BLaER1 (cell line): ENCODE measurements around the gene TCP11.

ENCODE experiments used
- H3K27ac ChIP-seq: shearing (Covaris generic); formaldehyde crosslinking; 2 replicates; pipeline ENCODE4 v1.8.1; 2022
- H3K27me3 ChIP-seq: shearing (Covaris generic); formaldehyde crosslinking; 2 replicates; pipeline ENCODE4 v1.8.1; 2022
- H3K36me3 ChIP-seq: shearing (Covaris generic); formaldehyde crosslinking; 2 replicates; pipeline ENCODE4 v1.8.1; 2022
- H3K4me1 ChIP-seq: shearing (Covaris generic); formaldehyde crosslinking; 2 replicates; pipeline ENCODE4 v1.8.1; 2022
- H3K4me2 ChIP-seq: shearing (Covaris generic); formaldehyde crosslinking; 2 replicates; pipeline ENCODE4 v1.8.1; 2022
- H3K4me3 ChIP-seq: shearing (Covaris generic); formaldehyde crosslinking; 2 replicates; pipeline ENCODE4 v1.8.1; 2022
- H3K9ac ChIP-seq: shearing (Covaris generic); formaldehyde crosslinking; 2 replicates; pipeline ENCODE4 v1.8.1; 2022
- H3K9me3 ChIP-seq: shearing (Covaris generic); formaldehyde crosslinking; 2 replicates; pipeline ENCODE4 v1.8.1; 2022
- H4K20me1 ChIP-seq: shearing (Covaris generic); formaldehyde crosslinking; 2 replicates; pipeline ENCODE4 v1.8.1; 2022
- Cebpa-rat ChIP-seq: shearing (Covaris generic); IDR thresholded peaks from 2 replicates; pipeline ENCODE4 v1.8.1; 2022

Gene TCP11

GRCh38 chr6:35083507-35083906 is 57.6 kb downstream of the TCP11 start:
- no peak for TF ChIP-seq Cebpa-rat
- Histone ChIP-seq H3K4me2 (no peak overlapping the region), H4K20me1 (no peaks in the 10 kb centered on the region), H3K36me3 (peaks cover 86% of the 10 kb centered on the region), H3K9ac (no peak overlapping the region), H3K27ac (no peak overlapping the region), H3K4me1 (peaks cover 48% of the 10 kb centered on the region), H3K27me3 (no peaks in the 10 kb centered on the region), H3K9me3 (no peaks in the 10 kb centered on the region), H3K4me3 (no peak overlapping the region)

DNA sequence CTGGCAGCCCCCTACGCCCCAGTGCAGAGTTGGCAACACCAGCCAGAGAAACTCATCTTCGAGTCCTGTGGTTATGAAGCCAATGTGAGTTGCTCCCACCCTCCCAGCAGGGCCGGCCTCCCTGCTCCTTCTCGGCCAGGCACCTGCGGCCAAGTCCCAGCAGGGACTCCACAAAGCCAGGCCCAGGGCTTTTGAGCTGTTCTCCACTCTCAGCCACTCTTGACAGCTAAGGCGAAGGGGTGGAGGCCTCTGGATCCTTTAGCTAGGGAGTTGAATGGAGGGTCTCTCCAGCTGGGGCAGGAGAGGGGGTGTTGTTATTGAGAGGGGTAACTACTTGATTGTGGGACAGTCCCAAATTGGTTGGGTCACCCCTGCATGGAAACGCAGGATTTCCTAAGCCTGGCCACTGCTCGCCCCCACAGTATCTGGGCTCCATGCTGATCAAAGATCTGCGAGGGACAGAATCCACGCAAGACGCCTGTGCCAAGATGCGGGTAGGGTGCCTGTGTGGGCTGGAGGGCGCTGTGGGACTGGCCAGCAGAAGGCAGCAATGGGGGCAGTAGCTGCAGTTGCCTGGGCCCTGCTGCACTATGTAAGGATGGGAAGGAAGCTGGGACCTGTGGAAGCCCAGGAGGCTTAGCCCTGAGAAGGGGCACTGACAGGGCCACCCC is 58.3 kb downstream of the TCP11 start:
- Histone ChIP-seq H3K4me3 (no peak overlapping the region), H3K27ac (no peak overlapping the region), H3K9ac (no peak overlapping the region), H4K20me1 (no peaks in the 10 kb centered on the region), H3K4me1 (peaks cover 42% of the 10 kb centered on the region), H3K36me3 (peaks cover 86% of the 10 kb centered on the region), H3K27me3 (no peaks in the 10 kb centered on the region), H3K9me3 (no peaks in the 10 kb centered on the region), H3K4me2 (no peak overlapping the region)
- TF ChIP-seq Cebpa-rat: no peak

DNA sequence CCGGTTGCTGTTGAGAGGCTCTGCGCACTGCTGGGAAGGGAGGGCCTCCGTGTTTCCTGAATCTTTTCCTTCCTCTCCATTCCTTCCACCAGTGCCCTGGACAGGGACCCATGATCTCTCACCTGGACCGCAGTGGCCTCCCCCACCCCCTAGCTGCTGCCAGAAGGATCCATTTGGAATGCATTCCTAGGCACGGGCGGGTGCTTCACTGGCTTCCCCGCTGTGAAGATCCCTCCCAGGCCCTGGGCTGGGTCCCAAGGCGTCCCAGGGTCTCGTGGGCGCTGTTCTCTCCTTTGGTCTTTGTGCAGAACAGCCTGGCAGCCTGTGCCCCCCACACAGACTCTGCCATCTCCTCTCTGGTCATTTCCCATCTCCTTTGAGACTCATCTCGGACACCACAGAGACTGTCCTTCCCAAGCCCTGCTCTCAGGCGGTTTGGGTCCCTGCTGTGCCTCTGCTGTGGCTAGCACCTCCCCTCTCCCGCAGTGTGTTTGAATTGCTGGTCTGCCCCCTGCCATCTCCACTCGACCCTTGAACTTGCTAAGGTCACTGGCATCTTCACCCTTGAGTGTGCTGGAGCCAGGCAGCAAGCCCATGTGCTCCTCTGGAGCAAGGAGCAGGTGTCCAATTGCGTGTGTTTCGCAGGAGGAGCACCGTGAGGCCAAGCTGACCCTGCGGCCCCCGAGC is 59.0 kb downstream of the TCP11 start:
- Histone ChIP-seq H3K4me3 (no peak overlapping the region), H3K4me2 (peak overlapping the region; percentile 88), H3K4me1 (peaks cover 35% of the 10 kb centered on the region), H3K27ac (peak overlapping the region; percentile 69; the same call in 1 of the 2 replicates), H3K27me3 (no peaks in the 10 kb centered on the region), H4K20me1 (no peaks in the 10 kb centered on the region), H3K9ac (0 out of 2 replicates have a peak overlapping the region, but pooled peaks have one; percentile 25), H3K36me3 (peaks cover 84% of the 10 kb centered on the region), H3K9me3 (no peaks in the 10 kb centered on the region)
- no peak for TF ChIP-seq Cebpa-rat

DNA sequence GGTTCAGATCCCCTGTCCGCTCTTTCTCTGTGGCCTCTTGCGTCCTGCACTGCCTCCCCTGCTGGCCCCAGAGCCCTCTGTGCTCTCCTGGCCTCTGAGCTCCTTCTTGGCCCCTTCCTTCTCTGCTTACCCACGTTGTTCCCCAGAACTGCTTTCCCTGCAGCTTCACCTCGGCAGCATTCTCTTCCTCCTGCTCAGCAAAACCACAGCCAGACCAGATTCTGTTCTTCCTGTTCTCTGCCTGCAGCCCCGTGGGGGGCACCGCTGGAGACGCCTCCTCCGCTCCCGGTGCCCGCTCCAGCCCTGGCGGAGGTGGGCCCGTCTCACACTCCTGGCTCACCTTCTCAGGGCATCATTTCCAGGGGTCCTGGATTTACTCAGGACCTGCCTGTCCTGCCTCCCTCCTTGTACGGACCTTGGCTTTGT is 59.7 kb downstream of the TCP11 start:
- Histone ChIP-seq H4K20me1 (no peaks in the 10 kb centered on the region), H3K4me3 (no peak overlapping the region), H3K27ac (peak overlapping the region; percentile 69), H3K36me3 (peaks cover 79% of the 10 kb centered on the region), H3K4me1 (peaks cover 35% of the 10 kb centered on the region), H3K27me3 (no peaks in the 10 kb centered on the region), H3K9ac (0 out of 2 replicates have a peak overlapping the region, but pooled peaks have one; percentile 25), H3K4me2 (peak overlapping the region; percentile 88), H3K9me3 (no peaks in the 10 kb centered on the region)
- no peak for TF ChIP-seq Cebpa-rat

DNA sequence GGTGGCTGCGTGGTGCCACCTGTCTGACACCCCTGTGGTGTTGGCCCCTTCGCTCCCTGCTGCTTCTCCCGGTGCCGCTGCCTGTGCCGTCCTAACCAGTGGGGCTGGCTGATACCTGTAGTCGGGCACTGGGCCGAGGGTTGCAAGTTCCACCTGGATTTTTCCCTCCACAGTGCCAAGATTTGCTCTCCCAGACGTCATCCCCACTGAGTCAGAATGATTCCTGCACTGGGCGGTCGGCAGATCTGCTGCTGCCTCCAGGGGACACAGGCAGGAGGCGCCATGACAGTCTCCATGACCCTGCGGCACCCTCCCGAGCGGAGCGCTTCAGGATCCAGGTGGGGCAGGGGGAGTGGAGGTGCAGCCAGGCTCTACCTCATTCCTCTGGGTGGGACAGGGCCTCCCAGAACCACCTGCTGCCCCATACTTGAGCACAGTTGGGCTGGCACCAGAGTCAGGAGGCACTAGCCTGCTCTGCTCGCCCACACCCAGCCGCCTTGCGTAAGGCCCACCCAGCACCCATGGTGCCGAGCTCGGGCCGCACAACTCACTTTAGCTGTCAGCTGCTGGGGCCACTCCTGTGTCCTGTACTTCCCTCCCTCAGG is 60.2 kb downstream of the TCP11 start:
- no peak overlapping the region for H3K4me3 ChIP-seq
- peak overlapping the region; percentile 88 for H3K4me2 ChIP-seq
- H4K20me1 ChIP-seq: no peaks in the 10 kb centered on the region
- 0 out of 2 replicates have a peak overlapping the region, but pooled peaks have one; percentile 25 for H3K9ac ChIP-seq
- no peaks in the 10 kb centered on the region for H3K9me3 ChIP-seq
- no peak for TF ChIP-seq Cebpa-rat
- peak overlapping the region; percentile 69 for H3K27ac ChIP-seq
- peaks cover 74% of the 10 kb centered on the region for H3K36me3 ChIP-seq
- peaks cover 35% of the 10 kb centered on the region for H3K4me1 ChIP-seq
- no peaks in the 10 kb centered on the region for H3K27me3 ChIP-seq

DNA sequence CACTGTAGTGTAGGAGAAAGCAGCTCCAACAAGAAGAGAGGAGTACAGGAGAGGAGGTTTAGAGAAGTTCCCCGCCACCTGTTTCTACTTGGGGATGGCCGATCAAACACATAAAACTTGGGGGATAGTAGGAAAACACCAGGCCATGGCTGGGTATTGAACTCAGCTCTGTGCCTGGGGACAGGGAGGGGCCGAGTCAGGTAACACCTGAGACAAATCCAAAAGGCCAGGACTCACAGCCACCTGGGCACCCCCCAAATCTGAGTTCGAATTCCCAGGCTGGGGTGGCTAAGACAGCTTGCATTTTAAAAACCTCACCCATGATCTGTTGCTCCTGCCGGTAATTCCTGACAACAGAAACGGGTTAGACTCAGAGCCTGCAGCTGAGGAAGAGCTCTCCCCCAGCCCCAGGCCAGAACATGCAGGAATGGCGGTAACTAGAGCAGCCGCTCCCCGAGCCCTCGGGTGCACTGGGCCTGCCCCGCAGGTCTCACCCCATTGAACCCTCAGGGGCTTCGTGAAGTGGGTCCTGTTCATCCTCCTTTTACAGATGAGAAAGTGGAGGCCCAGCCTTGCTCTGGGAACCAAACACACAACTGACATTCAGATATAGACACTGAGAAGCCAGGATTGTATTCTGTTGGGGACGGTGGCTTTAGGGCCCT is 61.0 kb downstream of the TCP11 start:
- Histone ChIP-seq H3K9me3 (no peaks in the 10 kb centered on the region), H3K27me3 (no peaks in the 10 kb centered on the region), H3K36me3 (peaks cover 68% of the 10 kb centered on the region), H4K20me1 (no peaks in the 10 kb centered on the region), H3K4me2 (no peak overlapping the region), H3K27ac (no peak overlapping the region), H3K9ac (no peak overlapping the region), H3K4me1 (peaks cover 35% of the 10 kb centered on the region), H3K4me3 (no peak overlapping the region)
- TF ChIP-seq Cebpa-rat: no peak

- TF ChIP-seq Cebpa-rat: no peak
- no peaks in the 10 kb centered on the region for H3K27me3 ChIP-seq
Measured at GRCh38 chr6:35079311-35080000, 61.7 kb downstream of the TCP11 start.

GRCh38 chr6:35078896-35079295 is 62.2 kb downstream of the TCP11 start:
- Histone ChIP-seq H3K9ac (no peak overlapping the region), H4K20me1 (no peaks in the 10 kb centered on the region), H3K4me3 (no peak overlapping the region), H3K36me3 (peaks cover 66% of the 10 kb centered on the region), H3K4me1 (peaks cover 35% of the 10 kb centered on the region), H3K27ac (no peak overlapping the region), H3K9me3 (no peaks in the 10 kb centered on the region), H3K4me2 (no peak overlapping the region), H3K27me3 (no peaks in the 10 kb centered on the region)
- TF ChIP-seq Cebpa-rat: no peak

More at GRCh38 chr6:35079311-35080000, 61.7 kb downstream of the TCP11 start:
- Histone ChIP-seq H3K36me3 (peaks cover 65% of the 10 kb centered on the region), H3K9me3 (no peaks in the 10 kb centered on the region), H3K4me3 (no peak overlapping the region), H4K20me1 (no peaks in the 10 kb centered on the region), H3K27ac (no peak overlapping the region), H3K9ac (no peak overlapping the region), H3K4me2 (no peak overlapping the region), H3K4me1 (peaks cover 35% of the 10 kb centered on the region)

DNA sequence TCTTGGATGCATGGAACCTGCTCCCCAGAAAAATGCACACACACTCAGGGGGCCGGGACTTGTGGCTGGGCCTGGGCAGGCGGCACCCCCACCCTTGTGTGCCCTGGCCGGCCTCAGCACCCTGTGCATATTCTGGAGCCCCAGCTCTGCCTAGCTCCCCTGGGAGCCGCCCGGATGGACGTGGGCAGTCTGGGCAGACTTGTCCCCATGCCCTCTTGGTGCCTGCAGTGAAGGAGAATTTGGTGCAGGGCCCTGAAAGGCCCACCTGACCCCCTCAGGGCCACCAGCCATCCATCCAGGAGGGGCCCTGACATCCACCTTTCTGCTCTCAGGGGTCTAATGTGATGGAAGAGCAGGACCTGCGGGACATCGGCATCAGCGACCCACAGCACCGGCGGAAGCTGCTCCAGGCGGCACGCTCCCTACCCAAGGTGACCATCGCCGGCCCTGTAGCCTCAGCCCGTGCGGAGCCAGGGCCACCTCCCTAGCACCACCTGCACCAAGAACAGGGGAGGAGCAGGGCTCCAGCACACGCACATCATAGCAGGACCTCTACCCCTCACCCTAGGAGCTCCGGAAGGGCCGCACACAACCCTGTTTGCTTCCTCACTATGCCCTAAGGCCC is 62.8 kb downstream of the TCP11 start:
- no peak for TF ChIP-seq Cebpa-rat
- H3K4me3 ChIP-seq: no peak overlapping the region
- no peaks in the 10 kb centered on the region for H4K20me1 ChIP-seq
- no peak overlapping the region for H3K27ac ChIP-seq
- H3K9ac ChIP-seq: no peak overlapping the region
- no peak overlapping the region for H3K4me2 ChIP-seq
- H3K27me3 ChIP-seq: no peaks in the 10 kb centered on the region
- H3K9me3 ChIP-seq: no peaks in the 10 kb centered on the region
- peaks cover 66% of the 10 kb centered on the region for H3K36me3 ChIP-seq
- H3K4me1 ChIP-seq: peaks cover 30% of the 10 kb centered on the region
